HG03045 (cell line): ENCODE data around the gene NDUFS5.
"Not testable (repeated sequence)": the region's sequence is repeated elsewhere in the genome, so short reads cannot be mapped to it uniquely, and the experiment has no call there.

Experiments used
- ATAC-seq: cut with Tn5 transposase; IDR thresholded peaks from one replicate; pipeline ENCODE4 v1.9.1; 2021; ENCODE audit warnings: mild to moderate bottlenecking, moderate library complexity; ENCODE audit not compliant: unreplicated experiment

Gene NDUFS5

DNA sequence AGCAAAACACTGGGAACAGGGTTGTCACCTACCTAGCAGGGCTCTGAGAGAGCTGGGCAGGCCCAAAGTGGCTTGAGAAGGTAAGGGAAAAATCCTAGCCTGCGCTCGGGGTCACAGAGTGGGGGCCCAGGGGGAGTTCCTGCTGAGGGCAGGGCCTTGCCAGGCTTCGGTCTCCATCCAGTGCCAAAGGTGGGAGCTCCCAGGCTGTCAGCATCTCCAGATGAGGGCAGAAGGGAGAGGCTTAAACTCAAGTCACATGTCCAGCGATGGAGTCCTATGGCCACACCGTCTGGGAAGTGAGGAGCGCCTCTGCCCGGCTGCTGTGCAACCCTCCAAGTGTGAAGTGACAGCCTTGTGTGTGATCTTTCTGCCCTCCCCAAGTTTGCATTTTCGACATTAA is 11.2 kb upstream of the NDUFS5 start:
- not testable (repeated sequence) for ATAC-seq

- ATAC-seq = no peak
Measured at GRCh38 chr1:39016604-39017171, 9.5 kb upstream of the NDUFS5 start.

DNA sequence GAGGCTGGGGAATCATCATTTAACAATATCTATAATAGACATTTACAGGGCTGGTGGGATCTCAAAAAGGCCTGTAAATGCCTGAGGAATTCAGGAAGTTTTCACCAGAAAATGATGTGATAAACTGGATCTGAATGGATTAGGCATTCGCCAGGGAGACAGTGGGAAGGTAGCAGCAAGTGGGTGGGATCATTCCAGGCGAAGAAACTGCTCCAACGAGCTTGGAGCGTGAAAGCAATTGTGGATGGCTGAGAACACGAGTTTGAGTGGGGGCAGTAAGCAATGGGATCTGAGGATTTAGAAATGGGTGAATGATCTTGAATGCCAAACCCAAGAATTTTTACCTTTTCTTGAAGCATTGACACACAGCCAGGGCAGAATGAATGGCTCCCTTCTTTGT is 8.9 kb upstream of the NDUFS5 start:
- ATAC-seq = no peak

- not testable (repeated sequence) for ATAC-seq
Measured at GRCh38 chr1:39020494-39020893, 5.7 kb upstream of the NDUFS5 start.

DNA sequence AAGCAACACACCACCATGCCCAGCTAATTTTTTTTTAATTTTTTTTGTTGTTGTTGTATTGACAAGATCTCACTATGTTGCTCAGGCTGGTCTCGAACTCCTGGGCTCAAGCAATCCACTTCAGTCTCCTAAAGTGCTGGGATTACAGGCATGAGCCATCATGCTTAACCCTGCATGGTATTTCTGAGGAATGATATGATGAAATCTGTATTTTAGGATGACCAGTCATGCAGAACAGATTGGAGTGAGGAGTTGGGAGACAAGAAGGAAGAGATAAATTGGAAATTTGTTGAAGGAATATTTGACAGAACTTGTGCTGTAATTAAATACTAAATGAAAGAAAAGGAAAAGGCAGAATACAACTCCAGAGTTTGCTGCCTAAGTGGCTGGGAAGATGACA is 4.7 kb upstream of the NDUFS5 start:
- no peak for ATAC-seq

GRCh38 chr1:39023140-39023539 is 3.0 kb upstream of the NDUFS5 start:
- ATAC-seq = no peak

DNA sequence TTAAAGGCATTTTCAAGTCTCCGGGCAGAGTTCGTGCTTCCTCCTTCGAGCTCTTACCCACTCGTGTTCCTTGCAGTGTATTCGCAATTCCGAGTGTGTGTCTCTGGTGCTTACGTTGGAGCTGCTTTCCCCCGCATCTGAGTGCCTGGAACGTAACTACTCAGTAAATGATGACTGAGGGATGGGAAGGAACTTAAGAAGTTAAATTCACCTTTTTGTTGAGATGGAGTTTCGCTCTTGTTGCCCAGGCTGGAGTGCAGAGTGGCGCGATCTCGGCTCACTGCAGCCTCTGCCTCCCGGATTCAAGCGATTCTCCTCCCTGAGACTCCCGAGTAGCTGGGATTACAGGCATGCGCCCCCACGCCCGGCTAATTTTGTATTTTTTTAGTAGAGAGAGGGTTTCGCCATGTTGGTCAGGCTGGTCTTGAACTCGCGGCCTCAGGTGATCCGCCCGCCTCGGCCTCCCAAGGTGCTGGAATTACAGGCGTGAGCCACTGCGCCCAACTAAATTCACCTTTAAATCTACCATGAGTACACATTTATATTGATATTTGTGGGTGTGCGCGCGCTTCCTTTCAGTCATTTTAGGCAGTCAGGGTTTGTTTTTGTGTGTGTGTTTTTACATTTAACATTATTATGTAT is 837 bp downstream of the NDUFS5 start:
- no peak for ATAC-seq

- no peak for ATAC-seq
Measured at GRCh38 chr1:39034114-39034654, 8.0 kb downstream of the NDUFS5 start.

DNA sequence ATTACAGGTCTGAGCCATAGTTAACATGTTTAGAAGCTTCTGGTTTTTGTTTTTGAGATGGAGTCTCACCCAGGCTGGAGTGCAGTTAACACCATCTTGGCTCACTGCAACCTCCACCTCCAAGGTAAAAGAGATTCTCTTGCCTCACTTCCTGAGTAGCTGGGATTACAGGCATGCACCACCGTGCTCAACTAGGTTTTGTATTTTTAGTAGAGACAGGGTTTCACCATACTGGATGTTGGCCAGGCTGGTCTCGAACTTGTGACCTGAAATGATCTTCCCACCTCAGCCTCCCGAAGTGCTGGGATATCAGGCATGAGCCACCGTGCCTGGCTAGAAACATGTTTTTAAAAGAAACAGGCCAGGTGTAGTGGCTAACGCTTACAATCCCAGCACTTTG is 10.5 kb downstream of the NDUFS5 start:
- ATAC-seq = no peak

GRCh38 chr1:39043513-39043912 is 17.4 kb downstream of the NDUFS5 start:
- no peak for ATAC-seq

DNA sequence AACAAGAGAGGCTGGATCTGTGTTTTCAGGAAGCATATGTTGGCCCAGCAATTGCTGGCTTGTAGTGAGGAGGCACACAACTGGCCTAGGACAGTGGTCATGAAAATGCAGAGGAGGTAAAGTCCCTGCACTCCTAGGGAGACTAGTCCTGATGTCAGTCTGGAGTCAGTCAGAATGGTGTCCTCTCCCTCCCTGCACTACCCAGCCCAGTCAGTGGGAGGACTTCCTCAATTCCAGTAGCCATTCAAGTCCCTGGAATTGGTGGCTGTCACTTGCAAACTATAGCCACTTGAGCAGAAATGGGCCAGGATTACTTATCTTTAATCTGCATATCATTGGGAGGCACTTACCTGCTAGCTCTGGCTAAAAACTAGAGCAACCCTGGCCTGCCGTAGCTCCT is 18.6 kb downstream of the NDUFS5 start:
- no peak for ATAC-seq

DNA sequence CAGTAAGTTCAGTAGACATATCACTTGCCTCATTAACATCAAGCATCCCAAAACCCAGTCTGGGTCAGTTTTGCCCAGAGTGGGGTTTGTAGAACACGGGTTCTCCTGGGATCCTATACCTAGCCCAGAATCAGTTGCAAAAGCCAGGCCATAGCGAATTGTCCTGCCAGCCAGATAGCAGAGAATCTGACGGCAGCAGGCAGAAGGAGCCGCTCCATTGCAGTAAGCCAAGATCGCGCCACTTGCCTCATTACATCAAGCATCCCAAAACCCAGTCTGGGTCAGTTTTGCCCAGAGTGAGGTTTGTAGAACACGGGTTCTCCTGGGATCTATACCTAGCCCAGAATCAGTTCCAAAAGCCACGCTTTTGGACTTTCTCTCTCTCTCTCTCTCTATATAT is 19.1 kb downstream of the NDUFS5 start:
- no peak for ATAC-seq

- ATAC-seq = no peak
Measured at GRCh38 chr1:39046613-39047210, 20.6 kb downstream of the NDUFS5 start.

- ATAC-seq = no peak
Measured at GRCh38 chr1:39047374-39048229, 21.5 kb downstream of the NDUFS5 start.

- ATAC-seq = no peak
Measured at GRCh38 chr1:39048745-39049370, 22.7 kb downstream of the NDUFS5 start.

- no peak for ATAC-seq
Measured at GRCh38 chr1:39050001-39050400, 23.9 kb downstream of the NDUFS5 start.

GRCh38 chr1:39051193-39051850 is 25.2 kb downstream of the NDUFS5 start:
- not testable (repeated sequence) for ATAC-seq

- no peak for ATAC-seq
Measured at GRCh38 chr1:39051956-39052355, 25.8 kb downstream of the NDUFS5 start.

DNA sequence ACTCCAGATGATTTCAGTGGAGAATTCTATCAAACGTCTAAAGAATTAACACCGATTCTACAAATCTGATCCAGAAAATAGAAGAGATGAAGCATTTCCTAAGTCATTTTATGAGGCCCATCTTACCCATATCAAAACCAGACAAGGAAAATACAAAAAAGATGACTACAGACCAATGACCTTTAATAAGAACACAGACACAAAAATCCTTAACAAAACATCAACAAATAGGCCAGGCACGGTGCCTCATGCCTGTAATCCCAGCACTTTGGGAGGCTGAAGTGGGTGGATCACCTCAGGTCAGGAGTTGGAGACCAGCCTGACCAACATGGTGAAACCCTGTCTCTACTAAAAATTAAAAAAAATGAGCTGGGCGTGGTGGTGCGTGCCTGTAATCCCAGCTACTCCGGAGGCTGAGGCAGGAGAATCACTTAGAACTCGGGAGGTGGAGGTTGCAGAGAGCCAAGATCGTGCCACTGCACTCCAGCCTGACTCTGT is 29.1 kb downstream of the NDUFS5 start:
- ATAC-seq = not testable (repeated sequence)

DNA sequence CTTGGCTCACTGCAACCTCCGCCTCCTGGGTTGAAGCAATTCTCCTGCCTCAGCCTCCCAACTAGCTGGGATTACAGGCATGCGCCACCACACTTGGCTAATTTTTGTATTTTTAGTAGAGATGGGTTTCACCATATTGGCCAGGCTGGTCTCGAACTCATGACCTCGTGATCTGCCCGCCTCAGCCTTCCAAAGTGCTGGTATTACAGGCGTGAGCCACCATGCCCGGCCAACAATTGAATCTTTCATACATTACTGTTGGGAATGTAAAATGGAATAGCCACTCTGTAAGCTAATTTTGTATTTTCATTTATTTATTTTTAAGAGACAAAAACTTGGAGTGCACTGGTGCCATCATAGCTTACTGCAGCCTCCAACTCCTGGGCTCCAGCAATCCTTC is 35.4 kb downstream of the NDUFS5 start:
- not testable (repeated sequence) for ATAC-seq
